PC-9 (cell line): ENCODE results near the gene KAT6B.

Experiments used
- EZH2 ChIP-seq: fragments of 200-600 bp; sonication (generic); IDR thresholded peaks from 2 replicates; pipeline ENCODE4 v1.8.0; 2017; ENCODE audit warnings: antibody characterized with exemption, low read depth
- TF ChIP-seq, protein P1 (sequence below): fragments of 200-600 bp; sonication (generic); conservative IDR thresholded peaks from 2 replicates; pipeline ENCODE4 v1.6.1; 2017; ENCODE audit warnings: mixed run types, antibody characterized with exemption, mild to moderate bottlenecking, moderate library complexity

DNA sequence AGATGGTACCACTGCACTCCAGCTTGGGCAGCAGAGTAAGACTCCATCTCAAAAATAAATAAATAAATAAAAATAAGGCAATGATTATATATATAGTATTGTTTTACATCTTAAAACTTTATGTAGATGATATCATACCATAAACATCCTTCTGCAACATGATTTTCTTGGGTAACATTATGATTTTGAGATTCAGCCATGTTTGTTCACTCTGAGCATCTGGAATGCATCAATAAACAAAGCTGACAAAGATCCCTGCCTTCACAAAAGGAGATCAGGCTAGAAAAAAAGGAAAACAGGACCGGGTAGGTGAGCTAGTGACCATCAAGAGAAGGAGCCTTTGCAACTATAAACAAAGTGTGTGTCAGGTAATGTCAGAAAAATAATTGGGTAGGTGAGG lies 31.9 kb upstream of the KAT6B start:
- TF ChIP-seq, protein P1, sequence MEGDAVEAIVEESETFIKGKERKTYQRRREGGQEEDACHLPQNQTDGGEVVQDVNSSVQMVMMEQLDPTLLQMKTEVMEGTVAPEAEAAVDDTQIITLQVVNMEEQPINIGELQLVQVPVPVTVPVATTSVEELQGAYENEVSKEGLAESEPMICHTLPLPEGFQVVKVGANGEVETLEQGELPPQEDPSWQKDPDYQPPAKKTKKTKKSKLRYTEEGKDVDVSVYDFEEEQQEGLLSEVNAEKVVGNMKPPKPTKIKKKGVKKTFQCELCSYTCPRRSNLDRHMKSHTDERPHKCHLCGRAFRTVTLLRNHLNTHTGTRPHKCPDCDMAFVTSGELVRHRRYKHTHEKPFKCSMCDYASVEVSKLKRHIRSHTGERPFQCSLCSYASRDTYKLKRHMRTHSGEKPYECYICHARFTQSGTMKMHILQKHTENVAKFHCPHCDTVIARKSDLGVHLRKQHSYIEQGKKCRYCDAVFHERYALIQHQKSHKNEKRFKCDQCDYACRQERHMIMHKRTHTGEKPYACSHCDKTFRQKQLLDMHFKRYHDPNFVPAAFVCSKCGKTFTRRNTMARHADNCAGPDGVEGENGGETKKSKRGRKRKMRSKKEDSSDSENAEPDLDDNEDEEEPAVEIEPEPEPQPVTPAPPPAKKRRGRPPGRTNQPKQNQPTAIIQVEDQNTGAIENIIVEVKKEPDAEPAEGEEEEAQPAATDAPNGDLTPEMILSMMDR: no peak
- no peak for TF ChIP-seq EZH2
